ENCODE results near the gene CDCP2.

- TF ChIP-seq CREB5 (CRISPR knock-in tag; IDR thresholded peaks at IDR 0.05; ENCODE audit: low read depth): no peak
- no peak for TF ChIP-seq POU6F1 (CRISPR knock-in tag; IDR thresholded peaks at IDR 0.05; ENCODE audit: borderline replicate concordance, low read depth)
Observed at GRCh38 chr1:54100500-54100899, 52.3 kb downstream of the CDCP2 start.

All from SK-N-SH treated with all-trans-retinoic acid at 6 μM for 48 hours (cell line).